ENCODE data around the gene PEX10.

PEX10 gene

GRCh38 chr1:2425892-2426291 lies 13.5 kb upstream of the PEX10 start:
- no peak for DNase-seq (ENCODE audit: low read depth, low spot score)

GRCh38 chr1:2422523-2422922 lies 10.2 kb upstream of the PEX10 start:
- DNase-seq (ENCODE audit: low read depth, low spot score) = no peak

- DNase-seq (ENCODE audit: low read depth, low spot score) = no peak
Measured at GRCh38 chr1:2419416-2419815, 7.1 kb upstream of the PEX10 start.

GRCh38 chr1:2418791-2419320 lies 6.5 kb upstream of the PEX10 start:
- DNase-seq (ENCODE audit: low read depth, low spot score) = no peak

- no peak for DNase-seq (ENCODE audit: low read depth, low spot score)
Measured at GRCh38 chr1:2417833-2418225, 5.5 kb upstream of the PEX10 start.

GRCh38 chr1:2417083-2417832 lies 4.9 kb upstream of the PEX10 start:
- no peak for DNase-seq (ENCODE audit: low read depth, low spot score)

- no peak for DNase-seq (ENCODE audit: low read depth, low spot score)
Measured at GRCh38 chr1:2416403-2416802, 4.0 kb upstream of the PEX10 start.

- no peak for DNase-seq (ENCODE audit: low read depth, low spot score)
Measured at GRCh38 chr1:2415801-2416208, 3.4 kb upstream of the PEX10 start.

- no peak for DNase-seq (ENCODE audit: low read depth, low spot score)
Measured at GRCh38 chr1:2415337-2415736, 3.0 kb upstream of the PEX10 start.

GRCh38 chr1:2414297-2414958 lies 2.1 kb upstream of the PEX10 start:
- DNase-seq (ENCODE audit: low read depth, low spot score) = peak; percentile 81

- DNase-seq (ENCODE audit: low read depth, low spot score) = no peak
Measured at GRCh38 chr1:2413495-2414296, 1.3 kb upstream of the PEX10 start.

- DNase-seq (ENCODE audit: low read depth, low spot score) = no peak
Measured at GRCh38 chr1:2412773-2413494, 570 bp upstream of the PEX10 start.

GRCh38 chr1:2411801-2412394 lies 466 bp downstream of the PEX10 start:
- no peak for DNase-seq (ENCODE audit: low read depth, low spot score)

GRCh38 chr1:2409745-2410144 lies 2.6 kb downstream of the PEX10 start:
- no peak for DNase-seq (ENCODE audit: low read depth, low spot score)

- DNase-seq (ENCODE audit: low read depth, low spot score) = no peak
Measured at GRCh38 chr1:2408859-2409276, 3.5 kb downstream of the PEX10 start.

GRCh38 chr1:2408456-2408855 lies 3.9 kb downstream of the PEX10 start:
- no peak for DNase-seq (ENCODE audit: low read depth, low spot score)

- no peak for DNase-seq (ENCODE audit: low read depth, low spot score)
Measured at GRCh38 chr1:2407991-2408275, 4.4 kb downstream of the PEX10 start.

GRCh38 chr1:2407166-2407990 lies 5.0 kb downstream of the PEX10 start:
- no peak for DNase-seq (ENCODE audit: low read depth, low spot score)

GRCh38 chr1:2406451-2407041 lies 5.8 kb downstream of the PEX10 start:
- no peak for DNase-seq (ENCODE audit: low read depth, low spot score)
